ENCODE data around the gene PPIA.
"Not testable (repeated sequence)": the region's sequence is repeated elsewhere in the genome, so short reads cannot be mapped to it uniquely, and the experiment has no call there.

PPIA gene

DNA sequence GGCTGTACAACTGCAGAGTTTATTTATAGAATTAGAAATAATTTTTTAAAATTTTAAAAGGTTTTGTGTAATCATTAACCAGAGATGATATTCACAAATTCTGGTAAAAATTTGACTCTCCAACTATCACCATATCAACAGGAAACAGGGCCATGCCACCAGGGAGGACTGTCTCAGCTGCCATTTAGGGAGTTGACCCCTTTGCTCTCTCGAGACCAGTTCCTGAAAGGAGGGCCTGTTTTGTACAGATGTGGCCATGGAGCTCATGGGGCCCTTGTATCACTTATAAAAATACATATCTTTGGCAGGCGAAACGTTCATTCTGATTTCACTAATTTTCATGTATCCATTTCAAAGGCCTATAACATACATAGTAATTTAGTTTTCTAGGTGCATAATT lies 31.1 kb downstream of the PPIA start:
- DNase-seq (ENCODE audit: low read depth): no peak

DNA sequence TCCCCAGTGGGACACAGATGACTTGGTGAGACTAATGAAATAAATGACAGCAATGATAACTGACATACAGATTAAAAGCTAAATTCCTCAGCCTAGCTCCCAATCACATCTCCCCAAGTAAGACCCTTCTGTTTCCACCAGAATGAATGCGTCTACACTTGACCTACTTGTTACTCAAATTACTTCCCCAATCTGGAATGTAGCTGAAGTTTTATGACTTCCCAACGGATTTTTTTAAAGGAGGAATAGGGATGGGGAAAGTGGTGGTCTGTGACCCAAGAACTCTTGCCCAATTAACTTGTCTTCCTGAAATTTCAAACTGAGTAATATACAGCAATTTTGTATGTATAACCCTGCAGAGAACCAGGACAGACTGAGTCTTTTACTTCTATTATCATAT lies 42.3 kb downstream of the PPIA start:
- no peak for DNase-seq (ENCODE audit: low read depth)

DNA sequence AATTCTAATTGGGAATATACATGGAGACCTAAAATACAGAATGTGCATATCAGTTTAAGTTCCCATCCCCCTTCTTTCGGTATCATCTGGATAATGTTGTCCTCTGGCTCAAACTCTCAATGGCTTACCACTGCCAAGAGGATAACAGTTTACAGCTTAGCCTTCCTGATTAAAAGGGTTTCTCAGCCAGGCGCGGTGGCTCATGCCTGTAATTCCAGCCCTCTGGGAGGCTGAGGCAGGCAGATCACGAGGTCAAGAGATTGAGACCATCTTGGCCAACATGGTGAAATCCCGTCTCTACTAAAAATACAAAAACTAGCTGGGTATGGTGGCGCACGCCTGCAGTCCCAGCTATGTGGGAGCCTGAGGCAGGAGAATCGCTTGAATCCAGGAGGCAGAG lies 46.2 kb downstream of the PPIA start:
- DNase-seq (ENCODE audit: low read depth): not testable (repeated sequence)

DNA sequence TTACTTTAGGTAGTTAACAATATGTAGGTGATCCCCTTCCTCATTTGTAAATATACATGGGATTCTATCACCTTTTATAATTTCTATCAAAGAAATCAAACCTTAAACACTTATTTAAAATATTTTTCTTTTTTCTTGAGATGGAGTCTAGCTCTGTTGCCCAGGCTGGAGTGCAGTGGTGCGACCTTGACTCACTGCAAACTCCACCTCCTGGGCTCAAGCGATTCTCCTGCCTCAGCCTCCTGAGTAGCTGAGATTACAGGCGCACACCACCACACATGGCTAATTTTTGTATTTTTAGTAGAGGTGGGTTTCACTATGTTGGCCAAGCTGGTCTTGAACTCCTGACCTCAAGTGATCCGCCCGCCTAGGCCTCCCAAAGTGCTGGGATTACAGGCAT lies 47.0 kb downstream of the PPIA start:
- not testable (repeated sequence) for DNase-seq (ENCODE audit: low read depth)

DNA sequence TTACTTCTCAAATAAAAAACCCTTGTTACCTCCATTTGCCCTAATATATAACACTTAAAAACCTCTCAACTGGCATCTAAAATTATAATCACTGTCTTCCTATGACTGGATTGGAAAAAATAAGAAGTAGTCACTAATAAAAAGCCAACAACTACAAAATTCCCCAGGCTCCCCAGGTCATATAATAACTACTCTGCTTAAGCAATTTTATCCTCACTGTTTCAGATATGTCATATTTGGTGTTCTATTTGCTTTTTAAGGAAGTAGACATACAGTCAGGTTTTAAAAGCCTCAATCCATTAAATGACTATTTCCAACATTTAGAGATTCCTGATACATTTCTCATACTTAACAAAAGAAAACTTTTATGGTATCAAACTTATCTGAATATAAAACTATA lies 49.0 kb downstream of the PPIA start:
- no peak for DNase-seq (ENCODE audit: low read depth)

DNA sequence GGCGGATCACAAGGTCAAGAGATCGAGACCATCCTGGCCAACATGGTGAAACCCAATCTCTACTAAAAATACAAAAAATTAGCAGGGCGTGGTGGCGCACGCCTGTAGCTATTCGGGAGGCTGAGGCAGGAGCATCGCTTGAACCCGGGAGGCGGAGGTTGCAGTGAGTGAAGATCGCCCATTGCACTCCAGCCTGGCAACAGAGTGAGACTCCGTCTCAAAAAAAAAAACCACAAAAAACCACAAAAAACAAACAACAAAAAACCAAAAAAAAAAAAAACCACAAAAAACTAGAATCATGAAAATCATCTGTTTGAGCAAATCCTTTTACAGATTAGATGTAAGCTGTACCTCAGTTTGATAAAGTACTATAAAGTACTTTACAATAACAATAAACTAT lies 49.9 kb downstream of the PPIA start:
- DNase-seq (ENCODE audit: low read depth): not testable (repeated sequence)

DNA sequence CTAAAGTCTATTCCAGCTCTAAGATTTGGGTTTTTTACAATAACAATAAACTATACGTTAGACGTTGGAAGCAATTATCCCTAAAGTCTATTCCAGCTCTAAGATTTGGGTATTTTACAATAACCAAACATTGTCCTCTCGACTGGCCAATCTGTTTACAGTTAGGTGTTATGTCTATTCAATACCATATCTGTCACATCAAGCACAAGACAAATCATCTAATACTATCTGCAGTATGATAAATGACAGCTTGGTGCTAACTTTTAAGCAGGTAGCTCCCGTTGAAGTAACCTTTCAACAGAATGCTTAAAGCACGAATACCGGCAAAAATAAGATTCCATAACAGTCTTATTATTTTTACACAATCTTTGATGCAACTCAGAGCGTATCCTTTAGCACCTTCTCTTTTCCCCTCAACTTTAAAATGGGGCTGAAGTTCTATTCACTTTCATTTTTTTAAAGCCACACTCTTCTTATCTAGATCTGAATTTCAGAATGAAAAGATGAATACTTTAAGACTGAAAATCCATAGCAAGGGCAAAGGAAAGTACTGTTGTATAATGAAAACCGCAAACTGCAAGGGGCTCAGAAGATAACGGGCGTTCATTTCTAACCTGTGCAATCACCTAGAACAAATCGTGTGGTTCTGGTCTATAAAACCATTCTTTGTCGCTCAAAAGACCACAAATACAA lies 50.5 kb downstream of the PPIA start:
- no peak for DNase-seq (ENCODE audit: low read depth)

DNA sequence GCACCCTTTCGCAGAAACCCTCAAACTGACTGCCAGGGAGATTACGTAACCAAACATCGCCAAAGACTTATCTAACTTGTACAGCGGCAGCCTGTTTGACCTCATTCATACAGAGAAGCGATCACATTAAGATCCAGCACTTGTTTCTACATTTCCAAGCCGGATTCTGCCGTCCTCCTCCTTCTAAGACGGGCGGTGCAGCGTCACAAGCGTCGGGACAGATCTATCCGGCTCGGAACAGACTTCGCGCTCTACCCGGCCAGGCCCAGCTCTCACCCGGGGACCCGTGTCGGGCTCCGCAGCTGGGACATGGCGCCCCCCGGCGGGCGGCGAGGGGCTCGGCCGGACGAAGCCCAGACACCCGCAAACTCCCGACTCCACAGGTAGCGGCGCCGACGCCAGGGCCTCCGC lies 51.0 kb downstream of the PPIA start:
- DNase-seq (ENCODE audit: low read depth): peak; percentile 90

DNA sequence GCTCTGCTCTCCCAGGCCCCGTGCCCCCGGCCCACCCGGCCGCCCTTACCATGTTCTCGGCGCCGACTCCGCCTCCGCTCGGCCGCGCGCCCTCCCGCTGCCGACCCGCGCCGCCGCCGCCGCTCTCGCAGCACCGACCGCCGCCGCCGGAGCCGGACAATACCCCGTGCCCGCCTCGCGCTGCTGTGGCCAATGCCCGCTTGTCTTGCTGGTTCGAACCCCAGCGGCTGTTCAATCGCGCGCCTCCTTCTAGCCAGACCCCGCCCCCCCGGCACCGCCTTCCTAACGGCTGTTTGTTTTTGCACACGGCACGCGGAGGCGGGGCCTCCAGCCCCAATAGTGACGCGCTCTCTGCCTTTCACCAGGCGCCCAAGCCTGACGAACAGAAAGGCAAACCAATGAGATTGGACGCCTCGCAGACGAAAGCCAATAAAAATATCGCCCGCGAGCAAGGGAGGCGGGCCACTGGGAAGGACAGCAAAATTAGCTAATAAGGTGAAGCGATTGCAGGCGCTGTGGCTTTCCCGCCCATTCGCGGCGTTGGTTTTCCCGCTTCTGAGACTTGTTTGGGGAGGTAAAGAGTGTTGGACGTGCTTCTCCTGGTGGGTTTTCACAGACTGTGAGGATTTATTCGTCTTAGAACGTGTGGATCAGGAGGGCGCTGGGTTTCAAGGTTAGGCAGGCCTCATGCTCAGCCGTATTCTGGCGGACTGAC lies 51.6 kb downstream of the PPIA start, which contains the start of gene H2AZ2:
Gene H2AZ2, minus strand, starts transcription at position 168 of the 715 bp plus-strand sequence. Its CDS starts 116 bp downstream, at position 52.
- peak; percentile 100 for DNase-seq (ENCODE audit: low read depth)

DNA sequence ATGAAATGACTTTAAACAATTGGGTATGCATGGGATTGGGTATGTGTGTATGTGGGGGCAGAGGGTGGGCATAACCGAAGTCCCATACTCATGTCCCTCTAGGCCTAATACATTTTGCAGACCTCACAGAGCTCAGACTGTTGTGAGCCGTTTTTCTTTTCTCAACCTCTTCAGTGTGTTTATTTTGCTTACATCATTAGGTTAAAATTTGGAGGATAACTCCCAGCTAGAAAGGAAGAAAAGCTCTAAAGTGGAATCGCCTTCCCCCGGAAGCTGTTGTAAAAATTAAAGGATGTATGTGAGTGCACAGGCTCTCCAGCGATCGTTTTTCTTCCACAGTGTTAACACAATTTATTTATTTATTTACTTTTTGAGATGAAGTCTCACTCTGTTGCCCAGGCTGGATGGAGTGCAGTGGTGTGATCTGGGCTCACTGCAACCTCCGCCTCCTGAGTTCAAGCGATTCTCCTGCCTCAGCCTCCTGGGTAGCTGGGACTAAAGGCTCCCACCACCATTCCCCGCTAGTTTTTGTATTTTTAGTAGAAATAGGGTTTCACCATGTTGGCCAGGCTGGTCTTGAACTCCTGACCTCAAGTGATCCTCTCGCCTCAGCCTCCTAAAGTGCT lies 52.9 kb downstream of the PPIA start:
- no peak for DNase-seq (ENCODE audit: low read depth)

DNA sequence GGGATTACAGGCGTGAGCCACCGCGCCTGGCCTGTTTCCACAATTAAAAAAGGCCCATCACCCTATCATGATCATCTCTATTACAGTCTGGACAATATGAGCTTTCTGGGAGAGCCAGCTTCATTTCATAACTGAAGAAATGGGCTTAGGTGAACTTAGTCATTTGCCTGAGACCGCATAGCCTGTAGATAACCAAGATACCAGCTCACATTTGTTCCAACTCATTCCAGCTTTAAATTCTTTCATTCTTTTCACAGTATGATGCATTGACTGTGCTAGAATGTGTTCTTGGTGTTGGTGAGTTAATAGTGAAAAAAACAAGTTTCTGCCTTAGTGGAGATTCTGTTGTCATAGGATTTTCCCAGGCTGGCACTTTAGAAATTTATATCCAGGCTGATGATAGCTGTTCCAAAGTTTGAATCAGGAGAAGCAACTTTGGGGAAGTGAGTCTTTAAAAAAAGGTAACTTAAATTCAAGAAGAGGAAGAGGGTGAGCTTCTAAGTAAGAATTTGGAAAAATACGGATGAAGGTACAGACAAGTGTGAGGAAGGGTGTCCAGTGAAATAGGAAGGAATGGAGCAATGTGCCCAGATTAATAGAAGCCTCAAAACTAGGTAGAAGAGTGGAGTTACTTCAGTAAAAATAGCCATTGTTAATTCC lies 53.5 kb downstream of the PPIA start:
- peak; percentile 31 for DNase-seq (ENCODE audit: low read depth)

DNA sequence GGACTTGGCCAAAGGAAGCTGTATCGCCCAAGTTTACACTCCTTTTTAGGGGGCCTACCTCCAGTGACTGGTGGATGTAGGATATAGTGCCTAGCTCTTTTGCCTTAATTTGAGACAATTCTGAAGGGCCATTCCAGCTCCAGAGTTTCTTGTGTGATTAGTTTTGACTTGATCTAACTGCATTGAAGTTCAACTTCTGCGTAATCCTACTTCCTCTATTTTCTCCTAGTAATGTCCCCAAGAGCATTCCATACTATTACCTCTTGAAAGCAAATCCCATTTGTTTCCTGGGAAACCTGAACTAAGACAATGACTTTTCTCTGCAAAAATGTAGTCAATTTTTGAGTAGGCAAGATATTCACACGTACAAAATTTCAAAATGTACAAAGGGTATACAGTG lies 56.1 kb downstream of the PPIA start:
- no peak for DNase-seq (ENCODE audit: low read depth)

Data from ELR (cell line).